Cardiac muscle cell (in vitro differentiated cells and primary cell): ENCODE measurements around the gene CAPN15. TPM values are rescaled to one million over a fixed set of nuclear protein-coding genes. Genes with fewer than 3 reads are reported as not detected.
A peak's percentile ranks its signal among the peaks of the same experiment; 100 is the strongest.

Source experiments
- DNase-seq, 2 donors: peaks; one replicate each; pipeline versions ENCODE4 v3.0.0 to v3.0.0-alpha.2; 2010 to 2017; ENCODE audit warnings: low read depth in 1 of 2, low spot score in 1 of 2
- H3K27ac ChIP-seq: fragments of 200-600 bp; sonication (generic); 2 replicates; pipeline ENCODE4 v1.5.1; 2016
- H3K27me3 ChIP-seq: fragments of 200-600 bp; sonication (generic); 2 replicates; pipeline ENCODE4 v1.6.0; 2016; ENCODE audit warnings: control low read depth
- H3K36me3 ChIP-seq: fragments of 200-600 bp; sonication (generic); 2 replicates; pipeline ENCODE4 v1.5.1; 2016; ENCODE audit warnings: control low read depth
- H3K4me1 ChIP-seq: fragments of 200-600 bp; sonication (generic); 2 replicates; pipeline ENCODE4 v1.8.1; 2017; ENCODE audit warnings: low read depth, mild to moderate bottlenecking, mixed run types
- H3K4me3 ChIP-seq: fragments of 200-600 bp; sonication (generic); 2 replicates; pipeline ENCODE4 v1.5.1; 2016; ENCODE audit warnings: mild to moderate bottlenecking
- H3K9me3 ChIP-seq: fragments of 200-600 bp; sonication (generic); 2 replicates; pipeline ENCODE4 v1.5.1; 2017; ENCODE audit warnings: low read depth, mild to moderate bottlenecking, control low read depth
- polyA plus RNA-seq: library from polyadenylated mRNA; unstranded; fragments of >200 nt; fragmentation: Nextera tagmentation; extraction: Ambion mirVana; gene quantifications from 2 replicates; pipeline ENCODE4 v1.2.1, GENCODE V29; 2016
- total RNA-seq: library from RNA; depleted of rRNA; stranded (reverse); fragments of >200 nt; gene quantifications from 2 replicates; pipeline ENCODE4 v1.2.3, GENCODE V29; 2016
- TF ChIP-seq, protein P1 (sequence below): IDR thresholded peaks from 2 replicates; pipeline ENCODE4 v1.5.1; 2012; ENCODE audit warnings: low read depth, mild to moderate bottlenecking, low read length

The CAPN15 gene
- total and polyA plus RNA-seq, 2 experiments from 2014 or later: 38.1 to 63.3 TPM

DNA sequence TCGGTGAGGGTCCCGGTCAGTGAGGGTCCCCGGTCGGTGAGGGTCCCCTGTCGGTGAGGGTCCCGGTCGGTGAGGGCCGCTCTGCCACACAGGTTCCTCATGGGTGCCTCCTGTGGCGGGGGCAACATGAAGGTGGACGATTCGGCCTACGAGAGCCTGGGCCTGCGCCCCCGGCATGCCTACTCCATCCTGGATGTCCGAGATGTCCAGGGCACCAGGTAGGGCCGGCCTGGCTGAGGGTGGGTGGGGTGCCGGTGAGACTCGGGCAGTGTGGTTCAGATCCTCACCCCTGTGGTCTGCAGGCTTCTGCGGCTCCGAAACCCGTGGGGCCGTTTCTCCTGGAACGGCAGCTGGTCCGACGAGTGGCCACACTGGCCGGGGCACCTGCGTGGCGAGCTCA lies 23.7 kb downstream of the CAPN15 start:
- TF ChIP-seq, protein P1, sequence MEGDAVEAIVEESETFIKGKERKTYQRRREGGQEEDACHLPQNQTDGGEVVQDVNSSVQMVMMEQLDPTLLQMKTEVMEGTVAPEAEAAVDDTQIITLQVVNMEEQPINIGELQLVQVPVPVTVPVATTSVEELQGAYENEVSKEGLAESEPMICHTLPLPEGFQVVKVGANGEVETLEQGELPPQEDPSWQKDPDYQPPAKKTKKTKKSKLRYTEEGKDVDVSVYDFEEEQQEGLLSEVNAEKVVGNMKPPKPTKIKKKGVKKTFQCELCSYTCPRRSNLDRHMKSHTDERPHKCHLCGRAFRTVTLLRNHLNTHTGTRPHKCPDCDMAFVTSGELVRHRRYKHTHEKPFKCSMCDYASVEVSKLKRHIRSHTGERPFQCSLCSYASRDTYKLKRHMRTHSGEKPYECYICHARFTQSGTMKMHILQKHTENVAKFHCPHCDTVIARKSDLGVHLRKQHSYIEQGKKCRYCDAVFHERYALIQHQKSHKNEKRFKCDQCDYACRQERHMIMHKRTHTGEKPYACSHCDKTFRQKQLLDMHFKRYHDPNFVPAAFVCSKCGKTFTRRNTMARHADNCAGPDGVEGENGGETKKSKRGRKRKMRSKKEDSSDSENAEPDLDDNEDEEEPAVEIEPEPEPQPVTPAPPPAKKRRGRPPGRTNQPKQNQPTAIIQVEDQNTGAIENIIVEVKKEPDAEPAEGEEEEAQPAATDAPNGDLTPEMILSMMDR: no peak
- DNase-seq: no peak
- Histone ChIP-seq H3K27ac (no peak overlapping the region), H3K4me3 (no peak overlapping the region), H3K4me1 (no peaks in the 10 kb centered on the region), H3K27me3 (no peaks in the 10 kb centered on the region), H3K9me3 (no peaks in the 10 kb centered on the region), H3K36me3 (peaks cover 10% of the 10 kb centered on the region)

DNA sequence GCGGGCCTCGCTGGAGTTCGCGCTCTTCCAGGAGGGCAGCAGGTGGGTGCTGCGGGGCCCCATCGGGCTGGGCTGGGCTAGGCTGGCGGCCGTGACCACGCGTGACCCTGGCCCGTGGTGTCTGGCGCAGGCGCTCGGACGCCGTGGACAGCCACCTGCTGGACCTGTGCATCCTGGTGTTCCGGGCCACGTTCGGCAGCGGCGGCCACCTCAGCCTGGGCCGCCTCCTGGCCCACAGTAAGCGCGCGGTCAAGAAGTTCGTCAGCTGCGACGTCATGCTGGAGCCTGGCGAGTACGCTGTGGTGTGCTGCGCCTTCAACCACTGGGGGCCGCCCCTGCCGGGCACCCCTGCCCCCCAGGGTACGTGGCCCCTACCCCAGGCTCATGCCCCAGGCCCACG lies 24.7 kb downstream of the CAPN15 start:
- no peak overlapping the region for H3K27ac ChIP-seq
- TF ChIP-seq, protein P1: no peak
- H3K36me3 ChIP-seq: peaks cover 10% of the 10 kb centered on the region
- no peak overlapping the region for H3K4me3 ChIP-seq
- no peak for DNase-seq
- H3K27me3 ChIP-seq: no peaks in the 10 kb centered on the region
- no peaks in the 10 kb centered on the region for H3K9me3 ChIP-seq
- H3K4me1 ChIP-seq: no peaks in the 10 kb centered on the region

DNA sequence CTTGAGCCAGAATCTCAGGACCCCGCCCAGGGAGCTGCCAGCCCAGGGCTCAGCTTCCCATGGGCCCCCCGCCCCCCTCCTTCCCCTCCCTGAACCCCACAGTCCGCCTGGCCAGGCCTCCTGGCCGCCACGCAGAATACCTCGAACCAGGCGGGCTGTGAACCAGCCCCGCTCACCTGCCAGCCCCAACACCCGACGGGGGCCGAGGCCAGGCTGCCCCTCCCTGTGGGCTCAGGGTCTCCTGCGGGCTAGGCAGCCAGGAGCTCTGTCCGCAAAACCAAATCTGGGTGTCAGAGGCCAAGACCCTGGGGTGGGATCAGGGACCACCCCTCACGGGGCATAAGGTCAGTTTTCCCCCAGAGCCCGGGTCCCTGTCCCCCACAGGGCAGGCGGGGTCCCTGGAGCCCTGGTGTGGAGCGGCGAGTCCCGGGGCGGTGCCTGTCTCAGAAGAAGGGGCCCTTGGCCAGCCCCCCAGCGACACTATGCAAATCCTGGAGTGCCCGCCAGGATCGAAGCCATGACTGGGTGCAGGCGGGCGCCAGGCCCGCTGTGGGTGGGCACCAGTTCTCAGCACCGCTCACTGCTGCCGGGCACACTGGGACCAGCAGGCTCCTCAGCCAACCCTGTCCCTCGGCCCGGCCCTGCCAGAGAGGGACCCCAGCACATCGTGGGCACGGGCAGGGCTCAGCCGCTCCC lies 26.2 kb downstream of the CAPN15 start:
- Histone ChIP-seq H3K4me1 (no peaks in the 10 kb centered on the region), H3K36me3 (peaks cover 6% of the 10 kb centered on the region)
- TF ChIP-seq, protein P1: no peak

DNA sequence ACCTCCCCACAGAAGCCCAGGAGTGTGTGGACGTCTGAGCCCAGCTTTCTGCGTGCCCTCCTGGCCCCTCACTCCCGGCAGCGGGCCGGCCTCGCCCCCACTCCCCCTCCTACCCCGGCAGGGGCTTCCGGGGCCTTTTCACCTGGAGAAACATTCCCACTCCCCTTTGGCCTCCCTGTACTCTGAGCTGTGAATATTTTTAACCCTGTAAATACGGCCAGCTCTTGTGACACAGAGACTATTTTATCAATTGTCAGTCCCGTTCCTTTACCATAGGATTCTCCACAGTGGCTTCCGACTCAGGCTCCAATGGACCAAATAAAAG lies 26.7 kb downstream of the CAPN15 start:
- peaks cover 6% of the 10 kb centered on the region for H3K36me3 ChIP-seq
- H3K27ac ChIP-seq: no peak overlapping the region
- no peaks in the 10 kb centered on the region for H3K9me3 ChIP-seq
- no peak overlapping the region for H3K4me3 ChIP-seq
- no peaks in the 10 kb centered on the region for H3K4me1 ChIP-seq
- TF ChIP-seq, protein P1: no peak
- peaks cover 11% of the 10 kb centered on the region for H3K27me3 ChIP-seq
- DNase-seq: no peak

More for the DNA sequence above, 26.2 kb downstream of the CAPN15 start:
- DNase-seq: no peak
- no peak overlapping the region for H3K4me3 ChIP-seq
- no peak overlapping the region for H3K27ac ChIP-seq
- no peaks in the 10 kb centered on the region for H3K9me3 ChIP-seq
- H3K27me3 ChIP-seq: peaks cover 6% of the 10 kb centered on the region

DNA sequence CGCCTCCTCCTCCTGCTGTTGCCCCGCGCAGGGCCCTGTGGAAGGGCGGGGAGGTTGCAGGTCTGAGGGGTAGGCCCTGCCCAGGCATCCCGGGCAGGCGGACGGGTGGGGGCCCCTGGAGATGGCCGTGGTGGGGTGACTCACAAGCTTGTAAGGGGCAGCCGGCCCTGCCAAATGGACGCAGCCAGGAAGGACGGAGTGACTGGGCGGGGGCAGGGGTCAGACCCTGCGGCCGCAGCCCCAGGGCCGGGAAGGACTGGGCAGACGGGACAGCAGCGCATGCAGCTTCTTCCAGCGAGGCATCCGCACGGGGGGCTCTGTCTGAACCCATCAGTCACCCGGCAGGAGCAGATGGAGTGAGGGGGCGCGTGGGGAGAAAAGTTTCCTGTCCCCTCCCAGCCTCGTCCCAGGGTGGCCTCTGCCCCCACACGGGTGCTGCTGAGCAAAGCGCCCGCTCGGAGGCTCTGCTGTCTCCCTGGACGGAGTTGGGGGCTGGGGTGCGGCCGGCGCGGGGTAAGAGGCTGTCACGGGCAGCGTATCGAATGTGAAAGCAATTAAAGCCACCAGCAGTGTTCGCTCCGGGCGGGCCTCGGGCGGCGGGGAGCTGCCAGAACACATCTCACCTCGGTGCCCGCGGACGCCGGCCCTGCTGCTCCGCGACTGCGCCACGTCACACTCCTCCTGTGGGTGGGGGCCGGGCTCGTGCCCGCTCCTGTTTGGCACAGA lies 27.3 kb downstream of the CAPN15 start:
- DNase-seq: peak in 1 of 2 donors; percentile 37
- no peaks in the 10 kb centered on the region for H3K4me1 ChIP-seq
- TF ChIP-seq, protein P1: no peak
- no peak overlapping the region for H3K27ac ChIP-seq
- peaks cover 17% of the 10 kb centered on the region for H3K27me3 ChIP-seq
- no peak overlapping the region for H3K4me3 ChIP-seq
- H3K36me3 ChIP-seq: peaks cover 1% of the 10 kb centered on the region
- H3K9me3 ChIP-seq: no peaks in the 10 kb centered on the region
